ENCODE results near the gene ZDHHC11B. TPM values are rescaled to one million over a fixed set of nuclear protein-coding genes. Genes with fewer than 3 reads are reported as not detected.
A peak's percentile ranks its signal among the peaks of the same experiment; 100 is the strongest.
"Not testable (repeated sequence)": the region's sequence is repeated elsewhere in the genome, so short reads cannot be mapped to it uniquely, and the experiment has no call there.

ZDHHC11B gene
- total RNA-seq, 1 donor from 2014 or later: 8.0 TPM

GRCh38 chr5:686172-686523, 98.4 kb downstream of the ZDHHC11B start:
- H3K27ac ChIP-seq; H3K27me3 ChIP-seq; intact Hi-C loops (cut with DNase I); H3K36me3 ChIP-seq; H3K9me3 ChIP-seq; H3K4me1 ChIP-seq; ATAC-seq; H3K4me3 ChIP-seq: not testable (repeated sequence)
- peak; percentile 28 for DNase-seq

- Histone ChIP-seq H3K4me1 (no peaks in the 10 kb centered on the region), H3K27me3 (no peaks in the 10 kb centered on the region), H3K9me3 (no peaks in the 10 kb centered on the region), H3K4me3 (no peak overlapping the region), H3K27ac (no peak overlapping the region), H3K36me3 (no peaks in the 10 kb centered on the region)
- no peak for ATAC-seq
- no peak for DNase-seq
- intact Hi-C loops (cut with DNase I): no loop called here
- TF ChIP-seq, protein P1, sequence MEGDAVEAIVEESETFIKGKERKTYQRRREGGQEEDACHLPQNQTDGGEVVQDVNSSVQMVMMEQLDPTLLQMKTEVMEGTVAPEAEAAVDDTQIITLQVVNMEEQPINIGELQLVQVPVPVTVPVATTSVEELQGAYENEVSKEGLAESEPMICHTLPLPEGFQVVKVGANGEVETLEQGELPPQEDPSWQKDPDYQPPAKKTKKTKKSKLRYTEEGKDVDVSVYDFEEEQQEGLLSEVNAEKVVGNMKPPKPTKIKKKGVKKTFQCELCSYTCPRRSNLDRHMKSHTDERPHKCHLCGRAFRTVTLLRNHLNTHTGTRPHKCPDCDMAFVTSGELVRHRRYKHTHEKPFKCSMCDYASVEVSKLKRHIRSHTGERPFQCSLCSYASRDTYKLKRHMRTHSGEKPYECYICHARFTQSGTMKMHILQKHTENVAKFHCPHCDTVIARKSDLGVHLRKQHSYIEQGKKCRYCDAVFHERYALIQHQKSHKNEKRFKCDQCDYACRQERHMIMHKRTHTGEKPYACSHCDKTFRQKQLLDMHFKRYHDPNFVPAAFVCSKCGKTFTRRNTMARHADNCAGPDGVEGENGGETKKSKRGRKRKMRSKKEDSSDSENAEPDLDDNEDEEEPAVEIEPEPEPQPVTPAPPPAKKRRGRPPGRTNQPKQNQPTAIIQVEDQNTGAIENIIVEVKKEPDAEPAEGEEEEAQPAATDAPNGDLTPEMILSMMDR (IDR thresholded peaks at IDR 0.05): no peak
Measured at GRCh38 chr5:685262-686171, 99.0 kb downstream of the ZDHHC11B start.

GRCh38 chr5:684751-685216, 99.7 kb downstream of the ZDHHC11B start:
- Histone ChIP-seq H3K36me3 (no peaks in the 10 kb centered on the region), H3K27me3 (no peaks in the 10 kb centered on the region), H3K4me3 (no peak overlapping the region), H3K27ac (no peak overlapping the region), H3K9me3 (no peaks in the 10 kb centered on the region), H3K4me1 (no peaks in the 10 kb centered on the region)
- ATAC-seq (no peak), DNase-seq (peak; percentile 59)
- intact Hi-C loops (cut with DNase I): no loop called here
- TF ChIP-seq, protein P1 (IDR thresholded peaks at IDR 0.05): no peak

GRCh38 chr5:683551-684481, 100.7 kb downstream of the ZDHHC11B start:
- Histone ChIP-seq H3K9me3 (no peaks in the 10 kb centered on the region), H3K27me3 (no peaks in the 10 kb centered on the region), H3K36me3 (no peaks in the 10 kb centered on the region), H3K27ac (no peak overlapping the region), H3K4me1 (no peaks in the 10 kb centered on the region), H3K4me3 (no peak overlapping the region)
- ATAC-seq (peak; percentile 10), DNase-seq (peak; percentile 65)
- TF ChIP-seq, protein P1 (IDR thresholded peaks at IDR 0.05): no peak
- intact Hi-C loops (cut with DNase I): no loop called here

DNA sequence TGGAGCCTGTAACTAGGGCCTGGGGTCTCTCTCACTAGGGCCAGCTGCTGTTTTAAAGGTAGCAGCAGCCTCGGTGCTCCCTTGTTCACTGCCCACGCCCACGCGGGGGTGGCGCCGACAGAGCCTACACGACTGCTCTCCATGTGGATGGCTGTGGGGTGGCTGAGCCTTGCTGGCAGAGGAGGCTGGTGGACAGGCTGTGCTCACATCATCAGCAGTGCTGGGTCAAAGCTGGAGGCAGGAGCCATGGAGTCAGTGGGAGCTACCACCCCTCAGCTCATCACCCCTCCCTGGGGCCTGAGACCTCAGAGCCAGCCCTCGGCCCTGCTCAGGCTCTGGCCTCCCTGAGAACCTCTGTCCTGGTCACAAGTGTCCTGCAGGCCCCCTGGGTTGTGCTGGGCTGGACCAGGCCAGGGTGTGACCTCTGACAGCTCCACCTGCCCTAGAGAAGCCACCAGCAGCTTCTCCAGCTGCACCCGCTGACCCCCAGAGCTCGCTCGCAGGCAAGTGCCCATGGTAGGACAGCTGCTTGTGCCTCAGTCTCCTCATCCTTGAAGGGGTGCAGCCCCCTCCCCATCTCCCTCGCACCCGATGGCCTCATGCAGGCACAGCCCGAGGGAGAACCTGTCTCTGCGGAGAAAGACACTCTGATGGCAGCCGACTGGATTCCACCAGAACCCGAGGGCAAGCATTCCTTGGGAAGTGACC, 101.7 kb downstream of the ZDHHC11B start:
- H3K27ac ChIP-seq; H3K9me3 ChIP-seq; H3K27me3 ChIP-seq; ATAC-seq; H3K36me3 ChIP-seq; H3K4me1 ChIP-seq; H3K4me3 ChIP-seq; intact Hi-C loops (cut with DNase I): not testable (repeated sequence)
- DNase-seq: peak; percentile 40

DNA sequence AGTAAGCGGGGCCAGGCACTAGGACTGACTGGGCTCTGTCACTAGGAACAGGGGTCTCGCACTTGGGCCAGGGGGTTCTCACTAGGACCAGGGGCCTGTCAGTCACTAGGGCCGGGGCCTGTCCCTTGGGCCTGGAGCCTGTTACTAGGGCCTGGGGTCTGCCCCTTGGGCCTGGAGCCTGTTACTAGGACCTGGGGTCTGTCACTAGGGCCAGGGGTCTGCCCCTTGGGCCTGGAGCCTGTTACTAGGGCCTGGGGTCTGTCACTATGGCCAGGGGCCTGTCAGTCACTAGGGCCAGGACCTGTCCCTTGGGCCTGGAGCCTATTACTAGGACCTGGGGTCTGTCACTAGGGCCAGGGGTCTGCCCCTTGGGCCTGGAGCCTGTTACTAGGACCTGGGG, 102.3 kb downstream of the ZDHHC11B start:
- H3K4me3 ChIP-seq; H3K27ac ChIP-seq; intact Hi-C loops (cut with DNase I); H3K9me3 ChIP-seq; H3K4me1 ChIP-seq; ATAC-seq; H3K36me3 ChIP-seq; DNase-seq; H3K27me3 ChIP-seq: not testable (repeated sequence)

DNA sequence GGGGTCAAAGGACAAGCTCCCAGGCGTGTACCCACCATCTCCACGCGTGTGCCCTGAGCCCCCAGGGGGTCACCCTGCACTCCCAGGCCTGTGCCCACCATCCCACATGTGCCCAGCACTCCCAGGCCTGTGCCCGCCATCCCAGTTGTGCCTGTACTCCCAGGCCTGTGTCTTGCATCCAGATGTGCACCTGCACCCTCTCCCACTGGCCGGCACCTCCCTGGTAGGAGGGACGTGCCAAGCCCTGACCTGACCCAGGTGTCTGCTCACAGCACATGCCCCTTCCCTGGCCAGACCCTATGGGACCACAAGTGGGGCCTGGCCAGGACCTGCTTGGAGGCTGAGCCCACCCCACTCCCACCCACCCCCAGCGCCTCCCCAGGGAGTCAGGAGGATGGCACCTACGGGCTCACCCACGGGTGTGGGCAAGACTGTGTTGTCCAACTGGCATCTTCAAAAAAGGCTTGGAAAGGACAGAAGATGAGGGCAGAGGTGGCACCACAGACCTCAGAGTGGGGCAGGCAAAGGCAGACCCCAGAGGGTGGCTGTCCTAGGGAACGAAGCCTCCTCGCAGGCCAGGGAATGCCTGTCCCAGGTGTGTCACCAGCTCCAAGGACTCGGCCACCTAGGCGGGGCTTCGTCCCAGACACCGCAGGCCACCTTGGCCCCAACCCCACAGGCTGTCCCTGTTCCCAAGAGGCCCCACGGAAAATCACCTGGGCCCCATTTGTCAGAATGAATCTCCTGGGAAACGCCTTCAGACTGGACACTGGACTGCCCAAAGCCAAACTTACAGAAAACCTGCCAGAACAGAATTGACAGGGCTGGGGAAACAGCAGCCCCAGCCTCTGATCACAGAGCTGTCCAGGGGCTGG, 103.0 kb downstream of the ZDHHC11B start:
- H3K4me3 ChIP-seq; intact Hi-C loops (cut with DNase I); H3K27ac ChIP-seq; H3K9me3 ChIP-seq; H3K4me1 ChIP-seq; H3K36me3 ChIP-seq; H3K27me3 ChIP-seq; ATAC-seq: not testable (repeated sequence)
- DNase-seq: peak; percentile 35

DNA sequence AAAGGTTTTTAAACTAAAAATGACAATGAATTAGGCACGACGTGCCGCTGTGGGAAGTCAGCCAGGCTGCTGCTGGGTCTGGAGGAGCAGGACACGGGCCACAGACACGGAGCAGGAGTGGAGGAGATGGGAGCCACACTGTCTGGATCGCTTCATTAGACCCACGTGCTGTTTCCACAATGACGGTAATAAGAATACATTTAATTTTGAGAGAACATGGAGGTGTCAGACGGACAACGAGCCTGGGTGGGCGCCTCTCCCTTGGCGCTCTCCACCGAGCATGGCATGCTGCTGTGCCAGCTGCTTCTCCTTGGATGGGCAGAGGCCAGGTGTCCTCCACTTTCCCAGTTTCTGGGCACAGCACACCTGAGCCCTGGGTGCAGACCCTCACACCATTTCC, 103.7 kb downstream of the ZDHHC11B start:
- H3K4me3 ChIP-seq; H3K9me3 ChIP-seq; DNase-seq; intact Hi-C loops (cut with DNase I); ATAC-seq; H3K36me3 ChIP-seq; H3K27ac ChIP-seq; H3K4me1 ChIP-seq; H3K27me3 ChIP-seq: not testable (repeated sequence)

- H3K27me3 ChIP-seq; intact Hi-C loops (cut with DNase I); H3K36me3 ChIP-seq; ATAC-seq; H3K4me1 ChIP-seq; H3K9me3 ChIP-seq; H3K4me3 ChIP-seq; DNase-seq; H3K27ac ChIP-seq: not testable (repeated sequence)
Measured at GRCh38 chr5:680118-680795, 104.3 kb downstream of the ZDHHC11B start.

Measured in upper lobe of right lung (tissue), 1 donor.